GM21737 (cell line): ENCODE measurements around the gene NR2F1-AS1.

Experiments used
- ATAC-seq: cut with Tn5 transposase; IDR thresholded peaks from one replicate; pipeline ENCODE4 v1.9.1; 2021; ENCODE audit warnings: mild to moderate bottlenecking, moderate library complexity; ENCODE audit not compliant: unreplicated experiment

NR2F1-AS1 gene

DNA sequence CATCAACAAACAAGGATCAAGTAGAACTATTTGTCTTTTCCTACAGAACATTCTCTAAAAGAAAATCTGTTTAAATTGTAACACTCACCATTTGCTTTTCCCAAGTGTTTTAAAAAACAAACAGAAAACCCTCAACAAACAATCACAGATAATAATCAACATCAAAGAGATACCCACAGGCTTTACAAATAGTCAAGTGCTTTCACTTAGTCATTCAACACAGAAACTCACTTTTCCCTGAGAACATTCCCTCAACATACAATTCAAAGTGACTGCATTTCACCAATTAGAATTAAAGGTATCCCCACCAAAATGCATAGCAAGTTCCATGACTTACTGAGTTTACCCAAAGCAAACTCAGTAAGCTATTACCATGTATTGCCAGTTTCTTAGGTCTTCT, 144.9 kb downstream of the NR2F1-AS1 start:
- no peak for ATAC-seq

- no peak for ATAC-seq
Observed at GRCh38 chr5:93433422-93433821, 147.6 kb downstream of the NR2F1-AS1 start.

GRCh38 chr5:93431250-93431649, 149.8 kb downstream of the NR2F1-AS1 start:
- no peak for ATAC-seq

- no peak for ATAC-seq
Observed at GRCh38 chr5:93430673-93431199, 150.3 kb downstream of the NR2F1-AS1 start.

- ATAC-seq: no peak
Observed at GRCh38 chr5:93430118-93430517, 150.9 kb downstream of the NR2F1-AS1 start.

DNA sequence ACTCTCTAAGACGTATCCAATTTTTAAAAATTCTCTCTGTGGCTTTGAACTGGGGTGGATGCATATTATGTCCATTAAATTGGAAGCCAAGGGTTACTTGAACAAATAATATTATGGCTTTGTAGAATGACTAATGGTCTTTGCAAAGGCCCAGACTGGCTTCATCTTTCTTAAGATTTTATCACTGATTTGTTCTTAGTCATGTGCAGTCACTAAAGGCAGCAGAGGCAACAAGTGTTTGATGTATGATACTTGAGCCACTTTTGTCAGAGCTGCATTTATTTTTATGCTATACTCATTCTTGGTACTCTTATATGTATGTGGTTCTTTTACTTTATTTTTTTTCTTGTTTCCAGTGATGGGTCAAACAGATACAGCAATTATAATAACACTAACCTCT, 152.2 kb downstream of the NR2F1-AS1 start:
- no peak for ATAC-seq

DNA sequence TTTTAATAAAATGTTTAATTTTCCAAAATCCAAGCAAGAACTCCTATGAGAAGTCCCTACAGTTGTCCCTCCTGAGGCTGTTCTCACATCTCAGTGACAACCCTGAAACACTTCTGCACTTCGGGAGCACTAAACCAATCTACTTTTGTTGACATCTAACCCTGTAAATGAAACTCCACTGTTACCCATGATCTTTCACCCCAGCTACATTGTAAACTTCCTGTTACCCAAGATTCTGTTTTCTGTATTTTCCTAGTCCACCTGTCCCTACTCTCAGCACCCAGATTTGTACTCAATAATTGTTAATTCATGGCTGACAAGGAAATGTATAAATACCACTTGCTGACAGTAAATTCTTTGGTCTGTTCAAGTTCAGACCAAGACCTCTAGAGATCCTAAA, 153.7 kb downstream of the NR2F1-AS1 start:
- no peak for ATAC-seq

- no peak for ATAC-seq
Observed at GRCh38 chr5:93425096-93425495, 155.9 kb downstream of the NR2F1-AS1 start.

DNA sequence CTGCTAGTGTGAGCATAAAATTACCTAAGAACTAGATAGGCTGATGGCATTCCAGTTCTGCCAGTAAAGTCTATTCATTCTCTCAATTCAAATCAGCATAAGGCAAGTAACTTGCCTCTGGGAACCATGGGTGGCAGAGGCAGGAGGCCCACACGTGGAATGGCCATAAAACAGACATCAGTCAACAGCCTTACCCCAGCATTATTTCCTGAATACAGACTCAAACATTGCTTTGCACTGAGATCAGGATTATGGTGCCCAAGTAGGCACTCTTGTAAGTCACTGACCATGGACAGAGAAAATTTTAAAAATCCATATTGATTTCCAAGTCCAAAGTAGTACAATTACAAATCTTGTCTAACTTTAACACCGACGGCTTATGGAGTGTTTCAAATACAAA, 157.7 kb downstream of the NR2F1-AS1 start:
- ATAC-seq: no peak

DNA sequence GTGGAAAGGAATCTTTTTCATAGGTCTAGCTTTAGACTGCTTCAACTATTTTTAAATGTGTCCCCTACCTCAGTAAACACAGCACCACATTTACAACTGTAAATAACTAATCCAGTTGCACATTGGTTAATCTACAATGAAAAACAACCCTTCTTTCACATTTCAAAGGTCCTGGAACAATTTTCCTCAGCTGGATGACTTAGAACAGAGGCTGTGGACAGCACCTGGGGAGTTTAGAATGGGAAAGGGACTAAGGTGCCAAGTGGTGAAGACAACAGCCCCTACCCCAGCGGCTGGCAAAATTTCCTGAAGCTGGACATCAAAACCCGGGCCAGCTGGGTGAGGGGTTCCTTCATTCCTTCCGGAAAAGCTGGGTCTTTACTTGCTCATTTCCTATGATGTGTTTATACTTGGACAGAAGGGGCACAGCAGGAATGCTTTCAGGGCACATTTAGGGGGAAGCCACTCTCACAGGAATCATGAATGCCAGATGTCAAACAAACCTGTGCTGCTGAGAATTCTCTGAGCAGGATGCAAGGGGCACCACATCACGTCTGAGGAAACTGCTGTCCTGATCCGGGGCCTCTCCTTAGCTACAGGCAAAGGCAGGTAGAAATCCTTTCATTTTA, 158.3 kb downstream of the NR2F1-AS1 start:
- no peak for ATAC-seq

DNA sequence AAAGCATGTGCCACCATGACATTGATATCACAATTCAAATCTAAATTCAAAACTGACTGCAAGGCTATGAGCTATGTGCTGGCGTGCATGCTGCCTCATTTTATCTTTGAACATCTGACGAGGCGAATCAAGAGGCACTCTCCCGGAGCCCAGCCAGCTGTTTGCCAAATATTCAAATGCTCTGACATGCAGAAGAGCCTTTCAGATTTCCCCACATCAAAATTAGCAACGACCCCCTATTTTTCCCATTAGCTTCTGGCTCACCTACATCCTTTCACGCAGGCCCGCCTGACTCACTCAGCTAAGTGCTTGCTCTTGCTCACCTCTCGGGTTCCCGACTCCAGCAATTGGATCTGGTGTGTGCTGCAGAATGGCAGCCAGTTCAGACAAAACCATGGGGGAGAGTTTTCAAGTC, 159.0 kb downstream of the NR2F1-AS1 start:
- no peak for ATAC-seq

DNA sequence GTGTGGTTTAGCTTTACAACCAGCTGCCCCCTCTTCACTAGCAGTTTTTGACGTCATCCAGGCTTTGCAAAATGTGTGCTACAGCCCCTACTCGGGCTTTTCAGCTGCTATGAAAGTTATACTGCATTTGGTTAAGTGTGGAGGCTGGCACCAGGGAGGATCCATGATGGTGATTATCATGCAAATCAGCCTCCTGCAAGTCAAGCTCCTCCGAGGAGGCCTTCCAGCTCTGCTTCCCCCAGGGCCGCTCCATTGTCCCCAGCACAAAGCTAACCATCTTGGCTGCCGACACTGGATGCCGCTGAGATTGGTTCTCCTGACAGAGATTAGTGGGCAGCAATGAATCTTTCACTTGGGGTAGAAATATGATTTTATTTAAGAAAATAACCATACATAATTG, 159.6 kb downstream of the NR2F1-AS1 start:
- ATAC-seq: no peak

DNA sequence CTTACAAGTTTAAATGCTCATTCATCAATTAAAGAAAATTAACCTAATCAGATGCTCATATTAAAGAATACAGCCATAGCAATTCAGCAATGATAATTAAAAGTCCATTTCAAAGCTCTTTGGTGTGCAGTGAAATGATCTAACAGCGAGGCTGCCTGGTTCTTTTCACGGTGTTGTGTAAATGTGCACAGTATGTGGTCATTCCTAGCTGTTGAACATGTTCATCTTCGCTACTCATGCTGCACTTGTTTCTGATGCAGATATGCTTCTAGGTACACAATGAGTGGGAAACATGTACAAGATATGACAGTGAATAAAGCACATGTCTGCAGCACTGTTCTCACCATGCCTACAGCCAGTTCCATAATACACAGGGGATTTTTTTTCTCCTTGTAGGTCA, 163.5 kb downstream of the NR2F1-AS1 start:
- no peak for ATAC-seq

DNA sequence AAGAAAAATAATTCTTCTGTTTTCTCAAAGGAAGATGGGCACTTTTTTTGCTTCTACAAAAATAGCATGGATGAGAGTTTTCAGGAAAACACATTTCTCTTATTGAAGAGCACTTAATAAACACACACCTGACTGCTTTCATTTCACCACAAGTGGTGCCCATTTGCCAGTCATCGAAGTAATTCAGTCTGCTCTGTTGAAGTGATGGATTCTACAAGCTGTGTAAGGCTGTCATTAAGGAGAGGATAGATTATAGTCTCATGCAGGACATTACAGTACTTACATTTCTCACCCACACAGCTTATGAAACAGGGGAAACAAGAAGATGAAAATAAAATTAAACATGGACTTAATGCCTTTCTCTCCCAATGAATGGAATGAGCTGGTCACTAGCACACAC, 165.2 kb downstream of the NR2F1-AS1 start:
- ATAC-seq: no peak

DNA sequence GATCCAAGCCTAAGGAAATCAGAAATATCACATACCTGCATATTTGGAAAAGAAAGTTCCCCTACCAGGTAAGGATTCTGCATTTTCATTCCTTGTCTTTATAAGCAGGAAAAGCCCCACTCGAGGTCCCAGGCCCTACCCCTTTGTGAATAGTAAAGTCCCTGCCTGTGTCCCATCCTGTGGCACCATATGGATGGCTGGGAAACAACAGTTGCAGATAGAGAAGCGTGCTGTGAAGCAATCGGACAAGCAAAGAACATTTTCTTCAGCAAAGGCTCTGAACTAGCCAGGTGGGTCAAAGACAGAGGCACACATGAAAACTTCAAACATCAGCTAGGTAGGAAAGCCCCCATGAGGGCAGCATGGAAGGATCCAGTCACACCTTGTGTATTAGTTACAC, 169.3 kb downstream of the NR2F1-AS1 start:
- no peak for ATAC-seq

DNA sequence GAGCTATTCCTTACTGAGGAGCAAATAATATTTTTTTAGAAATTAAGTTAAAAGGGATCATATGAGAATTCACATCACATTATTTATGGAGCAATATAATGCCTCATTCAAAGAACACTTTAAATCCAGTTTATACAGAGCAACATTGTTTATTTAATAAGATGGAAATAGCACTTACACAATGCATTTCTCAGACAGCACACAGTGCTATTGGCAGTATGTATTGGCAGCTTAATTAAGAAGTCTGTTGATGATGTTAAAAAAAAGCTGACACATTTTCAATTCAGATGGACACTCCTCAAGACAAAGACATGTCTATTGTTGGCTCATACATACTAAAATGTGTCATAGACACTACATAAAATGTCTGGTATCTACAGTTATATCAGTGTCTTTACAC, 171.3 kb downstream of the NR2F1-AS1 start:
- ATAC-seq: no peak

GRCh38 chr5:93407454-93407853, 173.6 kb downstream of the NR2F1-AS1 start:
- ATAC-seq: no peak

DNA sequence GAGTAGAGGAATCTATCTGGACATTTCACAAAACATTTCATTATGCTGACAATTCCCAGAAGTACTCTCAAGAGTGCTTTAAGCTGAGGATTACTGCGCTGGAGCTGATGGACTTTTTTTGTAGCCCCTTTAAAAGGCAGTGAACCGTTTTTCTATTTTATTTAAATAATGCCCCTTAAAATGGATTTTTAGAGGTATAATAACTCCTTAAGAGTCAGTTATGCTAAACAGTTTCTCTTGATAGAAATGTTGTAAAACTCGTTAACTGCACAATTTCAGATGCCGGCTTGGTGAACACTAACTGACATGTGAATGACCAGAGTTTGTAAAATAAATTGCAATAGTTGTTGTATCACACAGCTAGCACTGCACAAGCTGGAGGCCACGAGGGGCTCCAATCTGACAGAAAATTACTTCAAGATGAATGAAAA, 174.0 kb downstream of the NR2F1-AS1 start:
- ATAC-seq: no peak

- ATAC-seq: no peak
Observed at GRCh38 chr5:93404246-93404645, 176.8 kb downstream of the NR2F1-AS1 start.

DNA sequence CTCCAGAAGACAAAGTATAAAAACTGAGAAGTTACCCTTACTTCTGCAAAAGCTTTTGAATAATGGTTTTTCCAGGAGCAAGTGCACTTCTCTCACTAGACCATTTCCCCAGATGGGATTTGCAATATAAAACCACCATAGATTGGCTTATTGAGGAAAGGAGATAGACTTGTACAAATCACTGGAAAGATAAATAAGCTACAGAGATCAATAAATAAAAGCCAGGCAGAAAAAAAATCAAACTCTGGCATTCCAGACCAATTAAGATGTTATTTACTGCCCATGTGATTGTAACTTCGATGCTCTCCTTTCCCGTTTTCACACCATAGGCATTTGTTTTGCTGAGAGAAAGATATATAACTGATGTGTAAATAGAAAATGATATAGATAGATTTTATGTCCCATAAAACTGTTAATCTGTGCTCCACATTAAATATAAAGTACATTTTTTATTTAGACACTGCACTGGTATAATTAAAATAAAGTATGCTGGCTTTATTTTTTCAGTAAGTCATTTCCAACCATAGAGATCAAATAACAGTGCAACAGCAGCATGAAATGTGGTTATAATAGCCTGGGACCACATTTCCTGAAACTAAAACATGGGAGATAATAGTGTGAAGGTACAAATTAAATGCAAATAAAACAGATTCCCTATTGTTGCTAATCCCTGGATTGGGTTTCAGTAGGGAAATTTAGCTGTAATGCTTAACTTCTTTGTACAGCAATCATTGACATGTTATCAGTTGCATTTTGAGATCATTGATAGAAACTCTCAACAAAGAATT, 177.7 kb downstream of the NR2F1-AS1 start:
- ATAC-seq: no peak

- ATAC-seq: no peak
Observed at GRCh38 chr5:93402451-93402850, 178.6 kb downstream of the NR2F1-AS1 start.

DNA sequence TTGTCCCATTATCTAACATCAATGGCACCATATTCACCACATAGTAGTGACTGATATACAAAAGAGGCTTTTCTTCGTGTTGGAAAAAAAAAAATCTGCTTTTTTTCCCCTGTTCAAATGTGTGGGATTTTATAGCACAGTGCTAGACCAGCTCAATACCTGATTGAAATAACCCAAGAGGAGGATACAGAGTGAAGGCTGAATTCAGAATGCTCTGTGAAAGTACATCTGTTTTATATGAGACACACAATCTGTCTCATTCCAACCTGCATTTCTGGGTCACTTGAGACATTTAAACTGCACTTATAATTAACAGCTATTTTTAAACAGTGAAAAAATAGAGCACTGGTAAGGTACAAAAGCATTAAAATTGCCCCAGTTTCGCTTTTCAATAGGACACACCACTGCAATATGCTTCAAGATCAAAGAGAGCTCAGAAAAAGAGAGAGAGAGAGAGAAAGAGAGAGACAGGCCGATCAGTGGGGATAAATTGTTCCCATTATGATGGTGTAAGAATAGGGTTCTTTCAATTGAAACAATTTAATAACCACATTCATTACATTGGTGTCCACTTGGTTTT, 179.3 kb downstream of the NR2F1-AS1 start:
- ATAC-seq: no peak
